Loucy (cell line): ENCODE results near the gene NCAPH2.

Experiments used
- H2AFZ ChIP-seq: fragments of 200-600 bp; sonication (generic); 2 replicates; pipeline ENCODE4 v1.6.0; 2016; ENCODE audit warnings: antibody characterized with exemption, mild to moderate bottlenecking, low read length, moderate library complexity
- H3F3A ChIP-seq: fragments of 200-600 bp; 2 replicates; pipeline ENCODE4 v1.6.0; 2016; ENCODE audit warnings: antibody characterized with exemption, low read depth, mild to moderate bottlenecking
- H3K27me3 ChIP-seq: fragments of 200-600 bp; sonication (generic); 2 replicates; pipeline ENCODE4 v1.6.1; 2014; ENCODE audit warnings: low read length, mild to moderate bottlenecking; ENCODE audit not compliant: insufficient read depth, poor library complexity, severe bottlenecking
- H3K36me3 ChIP-seq: fragments of 200-600 bp; sonication (generic); 2 replicates; pipeline ENCODE4 v1.6.1; 2016; ENCODE audit warnings: low read length; ENCODE audit not compliant: insufficient read depth
- H3K4me1 ChIP-seq: fragments of 200-600 bp; sonication (generic); 2 replicates; pipeline ENCODE4 v1.5.1; 2014; ENCODE audit warnings: low read length, mild to moderate bottlenecking; ENCODE audit not compliant: insufficient read depth, poor library complexity, severe bottlenecking
- H3K4me2 ChIP-seq: fragments of 200-600 bp; sonication (generic); 2 replicates; pipeline ENCODE4 v1.6.0; 2014; ENCODE audit warnings: antibody characterized with exemption, low read length, low read depth, mild to moderate bottlenecking; ENCODE audit not compliant: poor library complexity, severe bottlenecking
- H3K4me3 ChIP-seq: fragments of 200-600 bp; sonication (generic); 2 replicates; pipeline ENCODE4 v1.5.1; 2014; ENCODE audit warnings: low read length, mild to moderate bottlenecking, mixed read lengths; ENCODE audit not compliant: poor library complexity, severe bottlenecking
- H3K79me2 ChIP-seq: fragments of 200-600 bp; sonication (generic); 2 replicates; pipeline ENCODE4 v1.6.1; 2014; ENCODE audit warnings: low read length; ENCODE audit not compliant: insufficient read depth
- H3K9ac ChIP-seq: fragments of 200-600 bp; sonication (generic); 2 replicates; pipeline ENCODE4 v1.6.0; 2014; ENCODE audit warnings: mild to moderate bottlenecking, low read depth, low read length, moderate library complexity; ENCODE audit not compliant: poor library complexity, severe bottlenecking
- H3K9me2 ChIP-seq: fragments of 200-600 bp; sonication (generic); replicated peaks from 2 replicates; pipeline ENCODE4 v1.6.1; 2016; ENCODE audit warnings: low read depth, low read length, mixed read lengths
- H3K9me3 ChIP-seq: fragments of 200-600 bp; sonication (generic); 2 replicates; pipeline ENCODE4 v1.6.1; 2014; ENCODE audit warnings: mild to moderate bottlenecking, antibody characterized with exemption, low read length, low read depth; ENCODE audit not compliant: insufficient read depth
- H4K20me1 ChIP-seq: fragments of 200-600 bp; sonication (generic); 2 replicates; pipeline ENCODE4 v1.6.0; 2014; ENCODE audit warnings: antibody characterized with exemption, low read length, mild to moderate bottlenecking; ENCODE audit not compliant: insufficient read depth, poor library complexity, severe bottlenecking
- EZH2phosphoT487 ChIP-seq: fragments of 200-600 bp; IDR thresholded peaks from 2 replicates; pipeline ENCODE4 v1.6.1; 2018; ENCODE audit warnings: antibody characterized with exemption, mild to moderate bottlenecking, moderate library complexity, borderline replicate concordance
- TF ChIP-seq, protein P1 (sequence below): fragments of 200-600 bp; sonication (generic); conservative IDR thresholded peaks from 2 replicates; pipeline ENCODE4 v1.5.1; 2014; ENCODE audit warnings: mild to moderate bottlenecking, antibody characterized with exemption, low read length

The NCAPH2 gene

DNA sequence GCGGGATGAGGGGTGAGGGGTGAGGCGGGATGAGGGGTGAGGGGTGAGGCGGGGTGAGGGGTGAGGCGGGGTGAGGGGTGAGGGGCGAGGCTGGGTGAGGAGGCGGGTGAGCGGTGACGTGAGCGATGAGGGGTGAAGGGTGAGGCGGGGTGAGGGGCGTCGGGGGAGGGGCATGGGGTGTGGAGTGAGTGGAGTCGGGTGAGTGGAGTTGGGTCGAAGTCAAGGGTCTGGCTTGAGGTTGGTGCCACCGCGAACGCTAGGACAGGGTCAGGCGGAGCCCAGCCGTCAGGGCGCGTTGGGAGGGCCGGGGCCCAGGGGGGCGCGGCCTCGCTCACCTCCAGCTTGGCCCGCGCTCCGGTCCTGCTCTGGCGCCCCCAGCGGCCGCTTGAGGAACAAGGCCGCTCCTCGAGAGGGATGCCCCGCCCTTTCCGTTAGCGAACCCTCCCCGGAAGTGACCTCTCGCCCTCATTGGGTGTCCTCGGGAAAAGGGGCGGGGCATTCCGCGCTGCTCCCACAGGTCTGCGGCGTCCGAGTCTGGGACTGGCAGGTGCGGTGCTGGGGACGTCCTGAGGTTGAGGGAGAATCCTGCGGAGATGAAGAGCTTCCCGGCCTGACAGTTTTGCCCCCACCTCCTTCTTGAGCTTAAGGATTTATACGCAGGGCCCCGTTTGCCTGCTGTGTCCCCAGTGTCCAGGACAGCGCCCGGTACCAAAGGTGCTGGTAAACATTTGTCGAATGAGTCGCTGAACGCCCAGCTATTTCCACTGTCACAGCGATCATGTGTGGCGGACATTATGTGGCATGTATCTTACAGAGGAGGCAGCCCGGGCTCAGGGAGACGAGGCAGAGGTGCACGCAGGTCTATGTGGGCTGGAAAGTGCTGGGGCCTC is 54.7 kb downstream of the NCAPH2 start, which contains the start of gene SYCE3:
TSS of gene SYCE3 (minus strand) at position 397 of the 890 bp plus-strand sequence. CDS start 6,514 bp downstream, outside the sequence.
- no peaks in the 10 kb centered on the region for H3K79me2 ChIP-seq
- H3K9me2 ChIP-seq = no peaks in the 10 kb centered on the region
- H4K20me1 ChIP-seq = no peaks in the 10 kb centered on the region
- no peaks in the 10 kb centered on the region for H3K36me3 ChIP-seq
- no peaks in the 10 kb centered on the region for H3F3A ChIP-seq
- peak within 1 kb of the TSS; percentile 83 for H3K4me2 ChIP-seq
- peak within 1 kb of the TSS; percentile 77 for H2AFZ ChIP-seq
- peak within 1 kb of the TSS; percentile 73 for H3K4me3 ChIP-seq
- H3K27me3 ChIP-seq = no peaks in the 10 kb centered on the region
- H3K9ac ChIP-seq = peak within 1 kb of the TSS; percentile 28
- TF ChIP-seq EZH2phosphoT487 = no peak
- TF ChIP-seq, protein P1, sequence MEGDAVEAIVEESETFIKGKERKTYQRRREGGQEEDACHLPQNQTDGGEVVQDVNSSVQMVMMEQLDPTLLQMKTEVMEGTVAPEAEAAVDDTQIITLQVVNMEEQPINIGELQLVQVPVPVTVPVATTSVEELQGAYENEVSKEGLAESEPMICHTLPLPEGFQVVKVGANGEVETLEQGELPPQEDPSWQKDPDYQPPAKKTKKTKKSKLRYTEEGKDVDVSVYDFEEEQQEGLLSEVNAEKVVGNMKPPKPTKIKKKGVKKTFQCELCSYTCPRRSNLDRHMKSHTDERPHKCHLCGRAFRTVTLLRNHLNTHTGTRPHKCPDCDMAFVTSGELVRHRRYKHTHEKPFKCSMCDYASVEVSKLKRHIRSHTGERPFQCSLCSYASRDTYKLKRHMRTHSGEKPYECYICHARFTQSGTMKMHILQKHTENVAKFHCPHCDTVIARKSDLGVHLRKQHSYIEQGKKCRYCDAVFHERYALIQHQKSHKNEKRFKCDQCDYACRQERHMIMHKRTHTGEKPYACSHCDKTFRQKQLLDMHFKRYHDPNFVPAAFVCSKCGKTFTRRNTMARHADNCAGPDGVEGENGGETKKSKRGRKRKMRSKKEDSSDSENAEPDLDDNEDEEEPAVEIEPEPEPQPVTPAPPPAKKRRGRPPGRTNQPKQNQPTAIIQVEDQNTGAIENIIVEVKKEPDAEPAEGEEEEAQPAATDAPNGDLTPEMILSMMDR = peak; percentile 70
- H3K4me1 ChIP-seq = peaks cover 10% of the 10 kb centered on the region
- H3K9me3 ChIP-seq = no peaks in the 10 kb centered on the region

DNA sequence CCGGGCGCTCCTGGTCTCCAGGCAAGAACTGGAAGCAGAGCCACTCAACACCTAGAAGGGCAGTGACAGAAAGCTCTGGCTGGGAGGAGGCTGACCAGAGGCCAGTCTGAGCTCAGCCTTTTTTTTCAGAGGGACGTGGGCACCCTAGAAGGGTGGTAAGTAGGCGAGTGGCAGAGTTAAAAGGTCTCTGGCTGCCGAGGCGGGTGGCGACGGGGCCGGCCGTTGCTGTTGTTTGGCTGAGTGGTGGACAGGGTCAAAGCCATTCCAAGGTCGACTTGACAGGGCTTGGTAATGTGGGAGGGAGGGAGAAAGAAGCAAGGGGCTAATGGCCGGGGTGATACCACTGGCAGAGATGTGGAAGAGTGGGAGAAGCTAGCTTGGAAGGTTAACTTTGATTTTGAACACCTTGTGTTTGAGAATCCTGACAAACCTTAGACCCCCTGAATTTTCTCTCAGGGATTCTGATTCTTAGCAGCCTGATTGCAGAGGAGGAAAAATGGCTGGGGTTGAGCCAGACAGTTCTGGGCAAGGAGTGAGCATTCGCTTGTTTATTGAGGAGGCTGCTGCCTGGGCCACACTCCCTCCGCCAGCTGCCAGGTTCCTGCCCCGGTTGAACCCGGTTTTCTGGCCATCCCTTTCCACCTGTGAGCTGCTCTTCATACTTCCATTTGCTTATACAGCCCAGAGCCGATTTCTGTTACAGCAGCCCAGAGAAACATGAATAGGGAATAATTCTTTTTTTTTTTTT is 55.6 kb downstream of the NCAPH2 start:
- Histone ChIP-seq H3K36me3 (no peaks in the 10 kb centered on the region), H3K27me3 (no peaks in the 10 kb centered on the region), H3K9ac (peak overlapping the region; percentile 28), H3K9me2 (no peaks in the 10 kb centered on the region), H2AFZ (peak overlapping the region; percentile 77), H3K9me3 (no peaks in the 10 kb centered on the region), H4K20me1 (no peaks in the 10 kb centered on the region), H3F3A (no peaks in the 10 kb centered on the region), H3K79me2 (no peaks in the 10 kb centered on the region), H3K4me2 (peak overlapping the region; percentile 83), H3K4me3 (peak overlapping the region; percentile 73), H3K4me1 (peaks cover 10% of the 10 kb centered on the region)
- TF ChIP-seq, protein P1 = no peak
- TF ChIP-seq EZH2phosphoT487 = no peak

DNA sequence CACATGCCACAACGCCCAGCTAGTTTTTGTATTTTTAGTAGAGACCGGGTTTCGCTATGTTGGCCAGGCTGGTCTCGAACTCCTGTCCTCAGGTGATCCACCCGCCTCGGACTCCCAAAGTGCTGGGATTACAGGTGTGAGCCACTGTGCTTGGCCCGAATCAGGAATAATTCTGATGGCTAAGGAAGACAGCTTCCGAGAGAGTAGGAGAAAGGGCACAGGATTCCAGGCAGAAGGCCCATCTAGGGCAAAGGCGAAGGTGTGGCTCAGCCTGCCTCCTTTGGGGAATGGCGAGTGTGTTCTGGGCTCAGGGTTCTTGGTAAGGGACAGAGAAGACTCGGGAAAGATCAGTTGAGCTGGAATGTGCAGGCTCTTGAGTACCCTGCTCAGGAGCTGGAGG is 56.3 kb downstream of the NCAPH2 start:
- peaks cover 10% of the 10 kb centered on the region for H3K4me1 ChIP-seq
- H3K4me2 ChIP-seq = no peak overlapping the region
- no peaks in the 10 kb centered on the region for H4K20me1 ChIP-seq
- H3K36me3 ChIP-seq = no peaks in the 10 kb centered on the region; the same call in 1 of the 2 replicates
- no peaks in the 10 kb centered on the region for H3F3A ChIP-seq
- no peak overlapping the region for H3K4me3 ChIP-seq
- no peaks in the 10 kb centered on the region for H3K9me2 ChIP-seq
- H3K9me3 ChIP-seq = no peaks in the 10 kb centered on the region
- no peaks in the 10 kb centered on the region for H3K27me3 ChIP-seq
- TF ChIP-seq, protein P1 = no peak
- TF ChIP-seq EZH2phosphoT487 = no peak
- H2AFZ ChIP-seq = no peak overlapping the region
- no peaks in the 10 kb centered on the region for H3K79me2 ChIP-seq
- H3K9ac ChIP-seq = no peak overlapping the region
